Endodermal cell (in vitro differentiated cells): Measurements from ENCODE around the gene RTN1. TPM values are rescaled to one million over a fixed set of nuclear protein-coding genes. Genes with fewer than 3 reads are reported as not detected.

Experiments
- DNase-seq: peaks from one replicate; pipeline ENCODE4 v3.0.0-alpha.2; 2017
- H3K27ac ChIP-seq: 2 replicates; pipeline ENCODE4 v1.5.1; 2013; ENCODE audit warnings: mild to moderate bottlenecking, low read depth, low read length, moderate library complexity
- H3K27me3 ChIP-seq: 2 replicates; pipeline ENCODE4 v1.6.1; 2013; ENCODE audit warnings: mild to moderate bottlenecking, low read length, moderate library complexity; ENCODE audit not compliant: insufficient read depth, control insufficient read depth, poor library complexity, severe bottlenecking
- H3K36me3 ChIP-seq: 2 replicates; pipeline ENCODE4 v1.7.0; 2013; ENCODE audit warnings: mild to moderate bottlenecking, low read length, moderate library complexity; ENCODE audit not compliant: control insufficient read depth, insufficient read depth
- H3K4me1 ChIP-seq: one replicate; pipeline ENCODE4 v1.7.0; 2013; ENCODE audit warnings: low read length; ENCODE audit not compliant: control insufficient read depth, insufficient read depth
- H3K4me3 ChIP-seq: 2 replicates; pipeline ENCODE4 v1.5.1; 2013; ENCODE audit warnings: mild to moderate bottlenecking, low read length, moderate library complexity
- H3K9ac ChIP-seq: 2 replicates; pipeline ENCODE4 v1.6.1; 2013; ENCODE audit warnings: mild to moderate bottlenecking, low read length, moderate library complexity; ENCODE audit not compliant: poor library complexity, severe bottlenecking; ENCODE audit errors: extremely low read depth
- H3K9me3 ChIP-seq: 2 replicates; pipeline ENCODE4 v1.6.1; 2013; ENCODE audit warnings: mild to moderate bottlenecking, low read length, moderate library complexity; ENCODE audit not compliant: control insufficient read depth
- H3K27ac Mint-ChIP-seq: 2 replicates; pipeline ENCODE4 v1.8.0; 2020; ENCODE audit warnings: mixed read lengths
- H3K27me3 Mint-ChIP-seq: 2 replicates; pipeline ENCODE4 v1.8.0; 2021; ENCODE audit warnings: mild to moderate bottlenecking, mixed read lengths; ENCODE audit not compliant: insufficient read depth
- H3K36me3 Mint-ChIP-seq: 2 replicates; pipeline ENCODE4 v1.8.0; 2020; ENCODE audit warnings: low read depth, mixed read lengths
- H3K4me1 Mint-ChIP-seq: 2 replicates; pipeline ENCODE4 v1.8.0; 2020; ENCODE audit warnings: mixed read lengths
- H3K4me3 Mint-ChIP-seq: 2 replicates; pipeline ENCODE4 v1.8.0; 2020; ENCODE audit warnings: mild to moderate bottlenecking, moderate library complexity, mixed read lengths
- H3K9me3 Mint-ChIP-seq: 2 replicates; pipeline ENCODE4 v1.8.0; 2020; ENCODE audit warnings: mild to moderate bottlenecking, mixed read lengths
- CTCF ChIP-seq: fragments of 200-600 bp; sonication (generic); conservative IDR thresholded peaks from 2 replicates; pipeline ENCODE4 v1.5.0; 2021; ENCODE audit warnings: antibody characterized with exemption, mild to moderate bottlenecking
- WGBS, 2 experiments: methylation state at CpG; one replicate each; pipeline versions ENCODE4 v1.1.5 to v1.1.7; 2013; ENCODE audit warnings: missing lambda C conversion rate in 2 of 2, mixed read lengths in 1 of 2; ENCODE audit not compliant: insufficient coverage in 1 of 2, insufficient read length in 1 of 2; 5-methylcytosine and 5-hydroxymethylcytosine counted together
- total RNA-seq, 2 donors: library from RNA; stranded (reverse); fragmentation: NEBNext Ultra II Directional in 1 of 2; extraction: Animal tissue kit (Norgen Biotek cat#: 25700) in 1 of 2; gene quantifications; 2 replicates in 1 of 2; 3 replicates in 1 of 2; pipeline ENCODE4 v1.2.1, GENCODE V29; 2021

The RTN1 gene
- total RNA-seq, 2 donors from 2014 or later, result 5.5 to 5.9 TPM

- Mint-ChIP-seq H3K4me3 (no peak overlapping the region), H3K27me3 (peaks cover 2% of the 10 kb centered on the region), H3K36me3 (no peaks in the 10 kb centered on the region), H3K27ac (no peak overlapping the region), H3K9me3 (peaks cover 3% of the 10 kb centered on the region), H3K4me1 (peaks cover 9% of the 10 kb centered on the region)
- H3K36me3 ChIP-seq, result no peaks in the 10 kb centered on the region
- no peak overlapping the region for H3K4me3 ChIP-seq
- TF ChIP-seq CTCF, result no peak
- H3K9me3 ChIP-seq, result no peaks in the 10 kb centered on the region
- H3K9ac ChIP-seq, result no peak overlapping the region
- 95 to 97% methylated on average over 15 to 38 of the region's 38 CpGs for WGBS, 2 experiments
- no peaks in the 10 kb centered on the region for H3K27me3 ChIP-seq
- no peak overlapping the region for H3K27ac ChIP-seq
- no peak for DNase-seq
- no peaks in the 10 kb centered on the region for H3K4me1 ChIP-seq
Observed at GRCh38 chr14:59819446-59820088, 51.0 kb downstream of the RTN1 start.

- Mint-ChIP-seq H3K9me3 (peaks cover 3% of the 10 kb centered on the region), H3K4me1 (peaks cover 27% of the 10 kb centered on the region), H3K27me3 (peaks cover 8% of the 10 kb centered on the region), H3K36me3 (no peaks in the 10 kb centered on the region), H3K4me3 (no peak overlapping the region), H3K27ac (no peak overlapping the region)
- Histone ChIP-seq H3K4me3 (no peak overlapping the region), H3K9me3 (no peaks in the 10 kb centered on the region), H3K27me3 (no peaks in the 10 kb centered on the region), H3K9ac (no peak overlapping the region), H3K4me1 (peaks cover 1% of the 10 kb centered on the region), H3K27ac (no peak overlapping the region), H3K36me3 (no peaks in the 10 kb centered on the region)
- no peak for TF ChIP-seq CTCF
- 76 to 89% methylated on average over 1 to 3 of the region's 3 CpGs for WGBS, 2 experiments
- no peak for DNase-seq
Observed at GRCh38 chr14:59816941-59817340, 53.6 kb downstream of the RTN1 start.

GRCh38 chr14:59814988-59815387, 55.6 kb downstream of the RTN1 start:
- WGBS, 2 experiments, result 100% methylated on average over 1 of the region's 1 CpG; no CpG with 5 or more reads in 1 of the 2 experiments
- Mint-ChIP-seq H3K9me3 (peaks cover 3% of the 10 kb centered on the region), H3K4me1 (peaks cover 44% of the 10 kb centered on the region), H3K36me3 (no peaks in the 10 kb centered on the region), H3K4me3 (no peak overlapping the region), H3K27ac (no peak overlapping the region), H3K27me3 (peaks cover 8% of the 10 kb centered on the region)
- no peak overlapping the region for H3K27ac ChIP-seq
- DNase-seq, result no peak
- no peak overlapping the region for H3K9ac ChIP-seq
- H3K4me3 ChIP-seq, result no peak overlapping the region
- H3K4me1 ChIP-seq, result peaks cover 7% of the 10 kb centered on the region
- H3K9me3 ChIP-seq, result peaks cover 8% of the 10 kb centered on the region
- no peak for TF ChIP-seq CTCF
- H3K36me3 ChIP-seq, result no peaks in the 10 kb centered on the region
- no peaks in the 10 kb centered on the region for H3K27me3 ChIP-seq
